GM19372 (cell line): ENCODE results near the gene MFGE8.

ENCODE experiments used
- ATAC-seq: cut with Tn5 transposase; IDR thresholded peaks from one replicate; pipeline ENCODE4 v1.9.1; 2021; ENCODE audit warnings: mild to moderate bottlenecking, low read depth, moderate library complexity; ENCODE audit not compliant: unreplicated experiment

The MFGE8 gene

DNA sequence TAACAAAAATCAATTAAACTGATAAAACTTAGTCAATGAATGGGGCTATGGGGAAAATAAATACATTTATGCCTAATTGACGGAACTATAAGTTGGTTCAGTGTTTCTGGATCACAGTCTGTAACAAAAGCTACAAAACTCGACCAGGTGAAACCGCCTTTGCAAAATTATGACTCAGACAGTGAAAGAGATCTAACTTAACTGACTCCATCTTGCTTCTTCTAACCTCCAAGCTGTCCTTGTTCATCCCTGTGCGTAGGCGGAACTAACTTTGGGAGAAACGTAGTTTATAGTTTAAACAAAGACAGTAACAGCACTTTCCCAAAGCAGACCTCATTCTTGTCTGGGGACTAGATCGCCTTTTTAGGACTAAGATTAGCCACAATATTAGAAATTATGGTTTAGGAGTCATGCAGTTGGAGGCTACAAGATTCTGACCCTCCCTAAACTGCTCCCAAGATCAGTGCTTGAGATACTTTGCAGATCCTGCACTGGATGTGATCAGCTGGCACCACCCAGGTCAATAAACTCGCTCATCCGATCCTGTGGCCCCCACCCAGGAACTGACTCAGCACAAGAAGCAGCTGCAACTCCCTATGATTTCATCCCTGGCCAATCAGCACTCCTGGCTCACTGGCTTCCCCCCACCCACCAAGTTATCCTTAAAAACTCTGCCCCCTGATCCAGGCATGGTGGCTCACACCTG is 7.2 kb upstream of the MFGE8 start:
- ATAC-seq: no peak

DNA sequence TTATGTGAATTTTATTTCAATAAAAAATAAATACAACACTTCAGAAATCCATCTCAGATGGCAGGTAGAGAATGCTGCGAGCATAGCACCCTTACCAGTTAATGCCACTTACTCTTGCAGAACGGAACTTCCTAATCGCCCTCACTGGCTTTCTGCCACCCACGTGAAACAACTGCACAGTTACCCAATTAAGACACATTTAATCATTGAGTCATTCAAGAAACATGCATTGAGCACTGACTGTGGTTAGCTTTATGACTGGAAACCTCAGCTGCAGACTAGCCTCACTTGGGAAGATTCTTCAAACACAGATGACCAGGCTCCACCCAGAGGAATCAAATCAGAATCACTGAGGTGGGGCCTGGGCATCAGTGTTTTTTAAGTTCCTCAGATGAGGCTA is 5.6 kb upstream of the MFGE8 start:
- ATAC-seq: no peak

DNA sequence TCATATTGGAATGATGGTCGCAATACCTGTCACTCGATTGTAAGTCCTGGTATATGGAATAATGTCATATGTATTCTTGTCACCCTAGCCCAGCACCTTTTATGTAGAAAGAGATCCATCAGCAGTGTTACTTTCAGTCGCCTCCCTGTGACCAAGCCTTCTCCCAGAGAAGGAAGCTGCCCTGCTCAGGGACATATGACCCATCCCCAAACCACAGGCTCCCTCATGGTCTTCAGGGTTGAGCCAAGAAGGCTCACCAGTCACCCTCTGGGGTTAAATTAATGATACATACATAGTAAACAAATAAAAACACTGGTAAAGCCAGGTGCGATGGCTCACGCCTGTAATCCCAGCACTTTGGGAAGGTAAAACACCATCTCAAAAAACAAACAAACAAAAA is 4.6 kb upstream of the MFGE8 start:
- ATAC-seq: no peak

DNA sequence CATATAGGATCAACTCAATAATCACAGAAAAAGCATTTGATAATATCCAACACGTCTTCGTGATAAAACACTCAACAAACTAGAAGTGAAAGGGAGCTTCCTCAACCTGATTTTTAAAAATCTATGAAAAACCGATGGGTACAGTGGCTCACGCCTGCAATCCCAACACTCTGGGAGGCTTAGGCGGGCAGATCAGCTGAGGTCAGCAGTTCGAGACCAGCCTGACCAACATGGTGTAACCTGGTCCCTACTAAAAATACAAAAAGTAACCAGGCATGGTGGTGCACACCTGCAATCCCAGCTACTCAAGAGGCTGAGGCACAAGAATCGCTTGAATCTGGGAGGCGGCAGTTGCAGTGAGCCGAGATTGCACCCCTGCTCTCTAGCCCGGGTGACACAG is 2.2 kb upstream of the MFGE8 start:
- no peak for ATAC-seq

DNA sequence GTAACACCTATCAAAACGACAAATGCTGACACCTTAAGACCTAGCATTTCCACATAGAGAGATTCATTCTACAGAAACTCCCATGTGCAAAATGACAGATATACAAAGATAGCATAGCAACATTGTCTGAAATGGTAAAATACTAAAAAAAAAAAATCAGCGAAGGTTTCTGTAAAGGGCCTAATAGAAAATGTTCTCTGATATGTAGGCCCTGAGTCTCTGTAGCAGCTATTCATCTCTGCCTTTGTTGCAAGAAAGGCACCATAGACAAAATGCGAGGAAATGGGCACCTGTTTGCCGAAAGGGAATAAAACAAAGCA is 631 bp upstream of the MFGE8 start:
- no peak for ATAC-seq

DNA sequence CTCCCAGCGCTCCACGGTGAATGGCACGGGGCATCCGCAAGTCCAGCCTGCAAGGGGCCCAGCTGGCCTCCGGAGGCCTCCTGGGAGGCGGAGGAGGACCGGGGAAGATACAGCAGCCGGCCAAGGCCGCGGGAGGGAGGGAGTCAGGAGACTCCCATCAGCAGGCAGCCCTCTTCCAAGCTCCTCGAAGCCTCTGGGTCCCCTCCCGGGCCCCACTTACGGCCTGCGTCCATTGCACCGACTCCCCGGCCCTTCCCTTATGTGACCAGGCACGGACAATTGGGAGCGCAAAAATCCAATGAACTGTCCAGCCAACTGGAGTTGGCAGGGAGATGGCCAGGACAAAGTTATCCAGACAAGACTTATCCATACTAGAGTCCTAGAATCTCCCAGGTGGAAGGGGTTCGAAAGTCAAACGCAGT is 668 bp downstream of the MFGE8 start:
- ATAC-seq: no peak

DNA sequence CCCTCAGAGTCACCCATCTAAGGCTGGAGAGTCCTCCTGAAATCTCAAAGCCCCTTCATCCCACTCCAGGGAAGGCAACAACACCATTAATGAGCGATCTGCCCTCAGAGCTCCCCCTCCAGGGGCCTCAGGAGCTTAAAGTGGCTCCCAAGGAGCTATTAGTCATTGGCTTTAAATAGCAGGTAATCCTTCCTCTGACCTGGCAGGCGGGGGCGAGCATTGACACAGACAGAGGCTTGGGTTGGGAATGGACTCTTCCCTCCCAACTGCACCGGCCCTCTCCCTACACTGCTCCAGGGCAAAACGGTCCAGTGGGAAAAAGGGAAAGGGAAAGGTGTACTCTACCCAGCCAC is 1.4 kb downstream of the MFGE8 start:
- ATAC-seq: no peak

DNA sequence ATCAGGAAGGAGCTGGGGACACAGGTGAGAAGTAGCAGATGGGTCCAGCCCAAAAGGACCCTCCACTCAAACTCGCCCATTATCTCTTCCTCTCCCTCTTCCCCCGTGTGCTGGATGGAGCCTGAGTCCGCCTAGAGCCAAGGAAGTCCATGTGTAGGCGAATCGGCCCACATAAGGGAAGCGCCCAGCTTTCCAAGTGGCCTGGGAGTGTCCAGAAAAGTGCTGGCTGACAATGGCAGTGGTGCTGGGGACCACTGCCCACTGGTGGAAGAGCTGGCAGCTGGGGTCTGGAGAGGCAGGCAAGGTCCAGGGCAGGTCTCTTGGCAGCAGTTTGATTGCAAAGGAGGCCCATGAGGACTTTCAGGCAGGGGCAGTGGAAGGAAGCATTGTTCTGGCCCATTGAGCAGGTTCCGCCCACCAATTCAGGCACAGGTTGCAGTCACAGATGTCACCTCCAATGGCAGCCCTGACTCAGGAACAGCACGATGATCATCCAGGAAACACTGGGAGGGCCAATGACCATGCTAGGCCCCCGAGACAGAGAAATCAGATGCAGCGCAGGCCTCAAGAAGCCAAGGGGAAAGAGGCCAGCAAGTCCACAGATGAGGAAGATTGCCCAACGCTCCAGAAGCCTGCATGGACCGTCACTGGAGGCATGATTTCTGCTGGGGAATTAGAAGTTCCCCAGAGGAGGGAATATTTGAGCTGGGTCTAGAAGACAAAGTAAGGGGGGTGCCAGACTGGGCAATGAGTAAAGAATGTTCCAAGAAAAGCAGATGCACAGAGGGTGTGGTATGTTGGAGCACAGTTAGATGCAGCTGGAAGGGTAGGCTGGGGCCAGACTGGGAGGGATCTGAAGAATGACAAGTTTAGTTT is 3.0 kb downstream of the MFGE8 start:
- ATAC-seq: no peak

DNA sequence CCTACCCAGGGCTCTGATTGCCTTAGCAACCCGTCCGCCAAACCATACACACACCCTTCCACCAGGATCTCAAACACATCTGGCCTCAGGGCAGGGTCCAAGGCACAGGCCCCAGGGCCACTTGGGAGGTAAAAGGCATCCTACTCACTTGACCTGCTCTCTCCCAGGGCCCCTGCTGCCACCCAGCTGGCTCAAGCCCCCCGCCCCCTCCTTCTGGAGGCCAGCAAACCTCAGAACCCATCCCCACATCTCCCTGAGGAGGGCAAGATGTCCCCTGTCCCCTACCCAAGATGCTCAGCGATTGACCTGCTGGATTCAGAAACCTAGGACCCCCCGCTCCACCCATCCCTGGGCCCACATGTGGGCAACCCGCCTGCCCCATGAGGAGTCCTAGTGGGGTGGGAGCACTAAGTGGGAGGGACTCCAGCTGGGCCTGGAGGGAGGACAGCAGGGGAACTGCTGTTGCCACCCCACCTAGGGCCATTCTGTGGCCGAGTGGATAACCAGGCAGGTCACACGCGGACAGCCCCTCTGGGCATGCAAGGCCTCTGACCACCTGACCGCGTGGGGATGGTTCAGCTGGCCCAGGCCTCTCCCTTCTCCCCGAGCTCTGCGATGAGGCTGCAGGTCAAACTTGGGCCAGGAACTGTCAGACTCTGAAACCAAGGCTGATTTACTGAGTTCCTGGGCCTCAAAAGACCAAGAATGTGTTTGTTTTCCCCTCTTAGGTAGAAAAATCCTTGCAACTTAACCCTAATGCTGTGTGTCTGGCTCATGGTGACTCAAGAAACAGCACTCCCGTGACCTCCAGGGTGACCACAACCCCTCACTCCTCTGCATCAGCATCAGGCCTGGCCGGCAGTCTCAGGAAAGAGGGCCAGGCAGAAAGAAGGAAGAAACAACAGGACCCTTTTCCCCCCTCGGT is 4.2 kb downstream of the MFGE8 start:
- ATAC-seq: no peak

DNA sequence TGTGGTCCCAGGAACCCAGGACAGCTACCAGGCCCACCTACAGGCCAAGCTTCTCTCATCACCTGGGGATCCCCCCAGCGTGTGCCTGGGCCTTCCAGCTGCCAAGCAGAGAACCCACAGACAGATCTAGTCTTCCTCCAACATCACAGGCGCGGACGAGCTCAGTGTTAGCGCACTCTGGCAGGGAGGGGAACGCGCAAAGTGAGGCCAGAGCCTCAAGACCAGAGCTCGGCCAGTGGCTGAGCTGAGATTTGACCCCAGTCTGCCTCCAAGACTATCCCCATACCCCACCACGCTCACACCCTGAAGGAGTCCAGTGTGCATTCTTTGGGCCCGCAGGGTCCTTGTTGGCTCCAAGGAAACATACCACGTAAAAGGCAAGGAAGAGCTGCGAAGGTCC is 5.1 kb downstream of the MFGE8 start:
- ATAC-seq: no peak

DNA sequence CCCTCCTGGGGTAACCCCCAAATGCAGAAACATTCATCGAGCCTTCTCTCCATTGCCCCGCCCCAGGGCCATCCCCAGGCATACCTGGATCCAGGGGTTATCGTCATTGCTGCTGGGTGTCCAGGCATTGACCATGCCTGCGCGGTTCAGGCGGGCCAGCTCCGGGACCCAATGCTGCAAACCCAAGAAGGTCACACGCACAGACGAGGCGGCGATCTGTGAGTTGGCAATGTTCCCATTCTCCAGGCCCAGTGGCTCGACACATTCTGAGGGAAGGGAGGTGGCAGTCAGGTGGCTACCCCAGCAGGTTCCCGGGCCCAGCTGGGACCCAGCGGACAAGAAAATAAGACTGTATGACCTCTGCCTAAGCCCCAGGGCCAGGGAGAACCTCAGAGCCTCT is 6.1 kb downstream of the MFGE8 start:
- no peak for ATAC-seq

DNA sequence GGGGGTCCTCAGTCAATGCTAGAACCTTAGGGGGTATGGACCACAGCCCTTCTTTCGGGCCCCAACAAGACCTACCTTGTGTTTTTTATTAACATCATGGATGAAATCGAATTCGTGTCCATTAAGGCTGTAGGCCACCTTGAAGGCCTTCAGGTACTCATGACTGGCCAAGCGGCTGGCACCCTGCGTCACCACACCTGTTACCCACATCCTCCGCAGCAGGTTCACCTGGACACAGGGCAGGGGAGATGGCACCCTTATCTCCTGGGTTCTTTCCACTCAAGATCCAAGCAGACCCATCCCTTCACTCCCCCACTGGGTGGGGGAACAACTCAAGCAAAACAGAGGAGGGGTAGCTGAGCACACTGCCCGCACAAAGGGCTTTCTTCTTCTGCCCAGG is 6.6 kb downstream of the MFGE8 start:
- ATAC-seq: no peak

DNA sequence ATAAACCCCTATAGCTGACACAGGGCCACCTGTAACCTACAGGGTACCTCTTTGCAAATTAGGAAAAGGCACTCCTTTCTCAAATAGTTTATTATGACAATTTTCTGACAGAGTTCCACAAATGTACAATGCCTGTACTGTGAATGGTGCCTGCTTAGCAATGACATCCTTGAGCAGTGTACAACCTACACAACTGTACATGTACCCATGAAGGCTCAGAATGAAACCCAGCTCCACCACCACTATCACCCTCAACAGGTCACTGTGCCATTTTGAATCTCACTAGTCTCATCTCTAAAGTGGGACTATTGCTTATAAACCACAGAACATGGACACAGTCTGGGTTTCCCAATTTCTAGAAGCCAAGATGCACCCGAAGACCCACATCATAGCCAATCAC is 7.0 kb downstream of the MFGE8 start:
- no peak for ATAC-seq

DNA sequence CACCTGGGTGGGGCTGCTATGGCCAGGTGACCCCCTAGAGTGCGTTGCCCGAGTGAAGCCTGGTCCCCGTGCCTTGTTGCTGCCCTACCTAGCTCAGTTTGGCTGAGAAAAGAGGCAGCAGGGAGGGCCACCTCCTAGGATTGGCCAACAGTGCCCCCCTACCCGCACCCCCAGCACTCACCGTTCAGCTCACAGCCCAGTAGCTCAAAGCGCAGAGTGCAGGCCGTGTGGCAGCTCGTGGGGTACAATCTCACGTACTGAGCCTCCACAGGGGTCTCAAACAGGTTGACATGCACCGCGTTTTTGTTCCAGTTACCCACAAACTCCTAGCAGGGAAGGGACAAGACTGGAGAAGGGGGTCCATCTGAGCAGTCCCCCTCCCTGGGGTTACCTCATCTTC is 7.6 kb downstream of the MFGE8 start:
- ATAC-seq: no peak

DNA sequence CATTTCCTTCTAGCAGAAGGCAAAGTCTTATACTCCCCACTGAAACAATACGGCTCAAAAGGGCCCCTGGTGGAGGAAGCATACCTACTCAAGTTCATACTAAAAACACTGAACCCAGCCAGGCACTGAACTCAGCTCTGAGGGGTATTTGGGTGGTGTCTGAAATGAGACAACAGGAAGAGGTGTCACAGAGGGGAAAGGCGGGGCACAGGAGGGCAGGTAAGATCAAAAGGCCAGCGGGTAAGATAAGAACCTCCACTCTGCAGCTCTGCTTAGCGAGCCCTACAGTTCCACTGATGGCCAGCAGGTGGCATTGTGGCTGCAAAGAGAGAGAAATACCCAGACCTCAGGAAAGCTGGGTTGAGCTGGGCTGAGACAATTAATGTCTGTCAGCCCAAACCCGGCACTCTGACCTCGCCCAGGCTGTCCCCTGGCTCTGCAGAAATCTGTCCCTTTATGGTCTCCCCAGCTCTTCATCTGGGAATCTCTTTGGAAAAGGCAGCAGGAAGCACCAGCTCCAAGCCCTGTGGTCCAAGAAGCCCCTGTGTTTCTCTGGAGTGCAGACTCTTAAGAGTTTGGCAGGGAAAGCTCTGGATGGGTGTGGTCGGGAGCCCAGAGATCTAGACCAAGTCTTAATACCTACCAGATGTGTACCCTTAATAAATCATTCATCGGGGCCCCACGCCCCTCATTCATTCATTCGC is 8.4 kb downstream of the MFGE8 start:
- ATAC-seq: peak; percentile 90

DNA sequence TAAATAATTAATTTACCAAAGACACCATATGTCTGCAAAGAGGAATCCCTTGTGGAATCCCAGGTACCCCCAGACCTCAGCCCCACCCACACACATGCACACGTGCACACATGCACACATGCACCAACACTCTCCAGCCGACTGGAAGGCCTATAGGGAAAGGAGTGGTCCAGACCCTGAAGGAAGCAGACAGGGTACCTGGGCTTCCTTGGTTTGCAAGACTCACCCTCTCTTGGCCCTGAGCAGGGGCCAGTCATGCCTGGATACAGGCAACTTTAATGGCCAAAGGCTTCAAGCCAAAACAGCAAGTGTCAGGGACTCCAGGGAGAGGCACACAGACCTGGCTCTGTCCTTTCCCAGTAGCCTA is 8.9 kb downstream of the MFGE8 start:
- ATAC-seq: no peak

DNA sequence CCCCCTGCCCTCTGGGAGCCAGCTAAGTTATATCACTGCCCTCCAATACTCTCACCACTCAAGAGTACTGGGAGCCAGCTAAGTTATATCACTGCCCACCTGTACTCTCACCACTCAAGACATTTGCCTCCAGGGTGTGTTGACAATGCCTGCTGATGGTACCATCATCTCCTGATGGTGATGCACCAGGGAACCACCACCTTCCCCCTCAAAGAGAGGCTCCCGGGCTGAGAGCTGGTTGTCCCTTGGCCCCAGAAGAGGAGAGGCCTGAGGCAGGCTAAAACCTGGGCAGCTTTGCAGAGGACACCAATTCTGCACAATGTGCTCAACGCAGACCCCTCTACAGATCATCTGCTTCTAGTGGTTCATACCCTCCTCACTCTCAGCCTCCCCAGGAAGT is 10.3 kb downstream of the MFGE8 start:
- no peak for ATAC-seq

DNA sequence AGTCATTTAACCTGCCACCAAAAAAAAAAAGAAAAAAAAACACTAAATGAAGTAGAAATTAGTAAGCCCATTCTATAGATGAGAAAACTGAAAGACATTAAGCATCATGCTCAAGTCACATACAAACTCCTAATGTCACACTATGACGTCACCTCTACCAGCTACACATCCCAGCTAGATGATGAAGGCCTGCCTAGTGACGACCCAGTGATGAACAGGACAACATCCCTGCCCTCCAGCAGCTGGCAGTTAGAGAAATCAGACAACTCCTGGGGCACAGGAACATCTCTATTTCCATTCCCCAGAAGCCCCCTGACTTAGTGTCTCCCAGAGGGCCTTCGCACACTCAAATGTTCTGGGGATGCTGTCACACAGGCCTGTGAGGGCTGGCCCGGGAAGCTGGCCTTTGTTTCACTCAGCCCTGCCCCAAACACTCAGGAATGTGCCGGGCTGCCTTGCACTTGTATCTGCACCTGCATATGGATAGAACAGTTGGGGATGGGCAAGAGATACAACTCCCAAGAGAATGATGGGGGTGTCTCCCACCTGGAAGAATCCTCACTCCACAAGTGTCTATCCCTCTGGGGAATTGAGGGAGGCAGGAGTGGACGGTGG is 10.9 kb downstream of the MFGE8 start:
- no peak for ATAC-seq

DNA sequence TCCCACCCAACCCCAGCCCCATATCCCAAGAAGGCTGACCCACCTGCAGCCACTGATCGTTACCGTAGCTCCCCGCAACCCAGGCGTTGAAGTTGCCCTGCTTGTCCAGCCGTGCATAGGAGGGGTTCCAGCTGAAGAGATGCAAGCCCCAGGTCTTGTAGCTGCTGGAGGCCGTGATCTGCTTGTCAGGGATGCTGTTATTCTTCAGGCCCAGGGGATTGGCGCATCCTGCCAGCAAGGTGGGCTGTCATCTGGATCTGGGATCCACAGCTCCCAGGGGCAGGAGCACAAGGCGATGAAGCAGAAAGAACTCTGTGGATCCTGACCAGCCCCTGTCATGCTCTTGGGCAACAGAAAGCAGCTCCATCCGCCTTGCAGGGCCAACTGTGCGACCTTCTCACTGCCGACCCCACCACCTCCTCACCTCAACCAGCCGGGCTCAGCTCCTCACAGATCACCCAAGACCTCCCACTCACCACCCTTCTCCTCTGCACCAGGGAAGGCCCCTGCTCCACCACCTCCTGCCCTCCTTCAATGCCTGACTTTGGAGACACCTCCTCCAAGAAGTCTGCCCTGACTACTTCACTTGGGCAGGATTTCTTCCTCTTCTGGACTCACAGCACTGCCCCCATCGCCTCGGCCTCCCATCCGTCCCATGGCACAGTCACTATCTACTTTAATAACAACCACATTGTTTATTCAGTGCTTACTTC is 11.5 kb downstream of the MFGE8 start:
- ATAC-seq: no peak

DNA sequence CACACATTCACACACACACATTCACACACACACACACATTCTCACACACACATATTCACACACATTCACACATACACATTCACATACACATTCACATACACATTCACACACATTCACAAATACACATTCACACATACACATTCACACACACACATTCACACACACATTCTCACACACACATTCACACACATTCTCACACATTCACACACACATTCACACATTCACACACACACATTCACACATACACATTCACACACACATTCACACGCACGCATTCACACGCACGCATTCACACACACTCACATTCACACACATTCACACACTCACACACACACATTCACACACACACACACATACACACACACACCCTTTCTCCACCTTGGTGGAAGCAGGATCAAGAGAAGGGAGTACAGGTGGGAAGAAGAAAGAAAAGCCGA is 12.2 kb downstream of the MFGE8 start:
- no peak for ATAC-seq
